ENCODE results near the gene IL36B. TPM values are rescaled to one million over a fixed set of nuclear protein-coding genes. Genes with fewer than 3 reads are reported as not detected.
"Not testable (repeated sequence)": the region's sequence is repeated elsewhere in the genome, so short reads cannot be mapped to it uniquely, and the experiment has no call there.

The IL36B gene
- total RNA-seq, result not detected in 3 replicates

DNA sequence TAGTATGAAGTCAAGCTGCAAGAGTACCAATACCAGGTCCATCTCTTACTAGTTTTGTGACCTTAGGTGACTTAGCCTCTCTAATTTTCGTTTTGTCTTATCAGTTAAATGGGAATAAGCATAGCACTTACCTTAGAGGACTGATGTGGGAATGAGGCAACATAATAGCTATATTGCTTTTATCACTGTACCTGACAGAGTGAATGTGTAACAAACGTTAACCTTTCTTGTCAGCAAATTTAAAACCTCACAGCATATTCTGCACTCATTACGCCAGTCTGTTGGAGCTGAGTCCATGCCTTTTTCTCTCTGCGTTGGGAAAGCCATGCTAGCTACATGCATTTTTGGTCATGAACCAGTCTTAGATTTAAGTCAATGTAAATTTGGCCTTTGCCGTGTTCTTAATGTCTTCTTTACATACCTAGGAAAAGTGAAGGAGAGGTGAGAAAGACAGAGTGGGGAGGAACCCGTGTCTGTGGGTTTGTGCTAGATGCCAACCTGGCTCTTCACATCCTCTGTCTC lies at the start of gene IL36B:
IL36B (minus strand) TSS at position 472 of the 522 bp plus-strand sequence.
- Mint-ChIP-seq H3K4me1 (no peaks in the 10 kb centered on the region), H3K9me3 (peaks cover 55% of the 10 kb centered on the region), H3K36me3 (no peaks in the 10 kb centered on the region), H3K27me3 (ENCODE audit: low read depth) (peaks cover 10% of the 10 kb centered on the region), H3K27ac (no peak within 1 kb of the TSS), H3K4me3 (no peak within 1 kb of the TSS)
- TF ChIP-seq, protein P1, sequence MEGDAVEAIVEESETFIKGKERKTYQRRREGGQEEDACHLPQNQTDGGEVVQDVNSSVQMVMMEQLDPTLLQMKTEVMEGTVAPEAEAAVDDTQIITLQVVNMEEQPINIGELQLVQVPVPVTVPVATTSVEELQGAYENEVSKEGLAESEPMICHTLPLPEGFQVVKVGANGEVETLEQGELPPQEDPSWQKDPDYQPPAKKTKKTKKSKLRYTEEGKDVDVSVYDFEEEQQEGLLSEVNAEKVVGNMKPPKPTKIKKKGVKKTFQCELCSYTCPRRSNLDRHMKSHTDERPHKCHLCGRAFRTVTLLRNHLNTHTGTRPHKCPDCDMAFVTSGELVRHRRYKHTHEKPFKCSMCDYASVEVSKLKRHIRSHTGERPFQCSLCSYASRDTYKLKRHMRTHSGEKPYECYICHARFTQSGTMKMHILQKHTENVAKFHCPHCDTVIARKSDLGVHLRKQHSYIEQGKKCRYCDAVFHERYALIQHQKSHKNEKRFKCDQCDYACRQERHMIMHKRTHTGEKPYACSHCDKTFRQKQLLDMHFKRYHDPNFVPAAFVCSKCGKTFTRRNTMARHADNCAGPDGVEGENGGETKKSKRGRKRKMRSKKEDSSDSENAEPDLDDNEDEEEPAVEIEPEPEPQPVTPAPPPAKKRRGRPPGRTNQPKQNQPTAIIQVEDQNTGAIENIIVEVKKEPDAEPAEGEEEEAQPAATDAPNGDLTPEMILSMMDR (IDR thresholded peaks at IDR 0.05; ENCODE audit: unreplicated experiment), result no peak
- DNase-seq (ENCODE audit: low spot score in 2 of 2, unreplicated experiment in 2 of 2), result no peak

- H3K36me3 Mint-ChIP-seq, result peaks cover 2% of the 10 kb centered on the region
- no peak overlapping the region for H3K4me3 Mint-ChIP-seq
- H3K9me3 Mint-ChIP-seq, result peaks cover 29% of the 10 kb centered on the region
- peaks cover 15% of the 10 kb centered on the region for H3K27me3 Mint-ChIP-seq (ENCODE audit: low read depth)
- DNase-seq (ENCODE audit: low spot score in 2 of 2, unreplicated experiment in 2 of 2), result no peak
- TF ChIP-seq, protein P1 (IDR thresholded peaks at IDR 0.05; ENCODE audit: unreplicated experiment), result no peak
- H3K27ac Mint-ChIP-seq, result no peak overlapping the region
- no peaks in the 10 kb centered on the region for H3K4me1 Mint-ChIP-seq
Observed at GRCh38 chr2:113102133-113102532, 49.5 kb upstream of the IL36B start.

- TF ChIP-seq, protein P1 (IDR thresholded peaks at IDR 0.05; ENCODE audit: unreplicated experiment), result no peak
- peaks cover 14% of the 10 kb centered on the region for H3K27me3 Mint-ChIP-seq (ENCODE audit: low read depth)
- no peak for DNase-seq (ENCODE audit: low spot score in 2 of 2, unreplicated experiment in 2 of 2)
- H3K36me3 Mint-ChIP-seq, result peaks cover 2% of the 10 kb centered on the region
- H3K4me3 Mint-ChIP-seq, result no peak overlapping the region
- H3K4me1 Mint-ChIP-seq, result no peaks in the 10 kb centered on the region
- H3K27ac Mint-ChIP-seq, result no peak overlapping the region
- peaks cover 39% of the 10 kb centered on the region for H3K9me3 Mint-ChIP-seq
Observed at GRCh38 chr2:113098532-113098931, 45.9 kb upstream of the IL36B start.

- Mint-ChIP-seq H3K4me1 (no peaks in the 10 kb centered on the region), H3K36me3 (peaks cover 2% of the 10 kb centered on the region), H3K27me3 (ENCODE audit: low read depth) (peaks cover 18% of the 10 kb centered on the region), H3K27ac (no peak overlapping the region), H3K9me3 (peaks cover 34% of the 10 kb centered on the region), H3K4me3 (no peak overlapping the region)
- DNase-seq (ENCODE audit: low spot score in 2 of 2, unreplicated experiment in 2 of 2), result no peak
- TF ChIP-seq, protein P1 (IDR thresholded peaks at IDR 0.05; ENCODE audit: unreplicated experiment), result no peak
Observed at GRCh38 chr2:113098041-113098440, 45.4 kb upstream of the IL36B start.

DNA sequence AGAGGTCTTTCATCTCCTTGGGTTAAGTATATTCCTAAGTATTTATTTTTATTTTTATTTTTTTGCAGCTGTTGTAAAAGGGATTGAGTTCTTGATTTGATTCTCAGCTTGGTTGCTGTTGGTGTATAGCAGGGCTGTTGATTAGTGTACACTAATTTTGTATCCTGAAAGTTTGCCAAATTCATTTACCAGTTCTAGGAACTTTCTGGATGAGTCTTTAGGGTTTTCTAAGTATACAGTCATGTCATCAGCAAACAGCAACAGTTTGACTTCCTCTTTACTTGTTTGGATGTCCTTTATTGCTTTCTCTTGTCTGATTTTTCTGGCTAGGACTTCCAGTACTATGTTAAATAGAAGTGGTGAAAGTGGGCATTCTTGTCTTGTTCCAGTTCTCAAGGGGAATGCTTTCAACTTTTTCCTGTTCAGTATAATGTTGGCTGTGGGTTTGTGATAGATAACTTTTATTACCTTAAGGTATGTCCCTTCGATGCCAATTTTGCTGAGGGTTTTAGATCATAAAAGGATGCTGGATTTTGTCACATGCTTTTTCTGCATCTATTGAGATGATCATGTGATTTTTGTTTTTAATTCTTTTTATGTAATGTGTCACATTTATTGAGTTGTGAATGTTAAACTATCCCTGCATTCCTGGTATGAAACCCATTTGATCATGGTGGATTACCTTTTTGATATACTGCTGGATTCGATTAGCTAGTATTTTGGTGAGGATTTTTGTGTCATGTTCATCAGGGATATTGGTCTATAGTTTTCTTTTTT lies 44.4 kb upstream of the IL36B start:
- not testable (repeated sequence) for DNase-seq (ENCODE audit: low spot score in 2 of 2, unreplicated experiment in 2 of 2); H3K4me3 Mint-ChIP-seq

DNA sequence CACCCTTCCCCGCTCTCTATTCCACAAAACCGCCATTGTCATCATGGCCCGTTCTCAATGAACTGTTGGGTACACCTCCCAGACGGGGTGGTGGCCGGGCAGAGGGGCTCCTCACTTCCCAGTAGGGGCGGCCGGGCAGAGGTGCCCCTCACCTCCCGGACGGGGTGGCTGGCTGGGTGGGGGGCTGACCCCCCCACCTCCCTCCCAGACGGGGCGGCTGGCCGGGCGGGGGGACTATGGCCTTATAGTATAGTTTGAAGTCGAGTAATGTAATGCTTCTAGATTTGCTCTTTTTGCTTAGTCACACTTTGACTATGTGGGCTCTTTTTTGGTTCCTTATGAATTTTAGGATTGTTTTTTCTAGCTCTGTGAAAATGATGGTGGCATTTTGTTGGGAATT lies 43.6 kb upstream of the IL36B start:
- H3K4me3 Mint-ChIP-seq; DNase-seq (ENCODE audit: low spot score in 2 of 2, unreplicated experiment in 2 of 2); H3K36me3 Mint-ChIP-seq; H3K4me1 Mint-ChIP-seq; H3K27ac Mint-ChIP-seq: not testable (repeated sequence)
- Mint-ChIP-seq H3K9me3 (peaks cover 25% of the 10 kb centered on the region), H3K27me3 (ENCODE audit: low read depth) (peaks cover 19% of the 10 kb centered on the region)

More for the DNA sequence above, 44.4 kb upstream of the IL36B start:
- peaks cover 25% of the 10 kb centered on the region for H3K9me3 Mint-ChIP-seq
- peaks cover 19% of the 10 kb centered on the region for H3K27me3 Mint-ChIP-seq (ENCODE audit: low read depth)
- H3K36me3 Mint-ChIP-seq, H3K4me1 Mint-ChIP-seq, H3K27ac Mint-ChIP-seq: not testable (repeated sequence)

Data from mesothelial cell of epicardium (in vitro differentiated cells).